ENCODE results near the gene WT1.

DNA sequence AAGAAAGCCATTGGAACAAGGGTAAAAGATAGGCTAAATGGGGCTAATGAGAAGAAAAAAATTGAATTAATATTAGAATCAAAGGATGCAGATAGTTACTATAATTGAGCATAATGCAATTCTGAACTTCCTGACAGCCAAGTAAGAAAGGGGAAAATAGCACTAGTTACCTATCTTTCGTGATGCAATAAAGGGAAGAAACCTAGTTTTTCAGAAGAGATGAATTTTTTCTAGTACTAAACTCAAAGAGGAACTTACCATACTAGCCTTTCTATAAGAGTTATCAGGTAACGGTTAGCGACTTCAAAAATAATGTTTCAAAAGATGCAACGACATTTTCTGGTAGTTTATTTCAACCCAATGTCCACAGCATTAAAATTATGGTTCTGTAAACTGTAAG lies 8.8 kb upstream of the WT1 start:
- TF ChIP-seq CTCF (conservative IDR thresholded peaks at IDR 0.05 in 1 of 2, IDR thresholded peaks at IDR 0.05 in 1 of 2; ENCODE audit: extremely low read depth in 1 of 2, insufficient read depth in 1 of 2, low read depth in 1 of 2, low read length in 2 of 2) (no peak), EZH2 (IDR thresholded peaks at IDR 0.05; ENCODE audit: borderline replicate concordance, low read length) (no peak)

Measured in mammary epithelial cell (primary cell).